ENCODE measurements around the gene TCF7L2. TPM values are rescaled to one million over a fixed set of nuclear protein-coding genes. Genes with fewer than 3 reads are reported as not detected.

The TCF7L2 gene
- total RNA-seq, 1 donor from 2014 or later: 8.2 TPM

DNA sequence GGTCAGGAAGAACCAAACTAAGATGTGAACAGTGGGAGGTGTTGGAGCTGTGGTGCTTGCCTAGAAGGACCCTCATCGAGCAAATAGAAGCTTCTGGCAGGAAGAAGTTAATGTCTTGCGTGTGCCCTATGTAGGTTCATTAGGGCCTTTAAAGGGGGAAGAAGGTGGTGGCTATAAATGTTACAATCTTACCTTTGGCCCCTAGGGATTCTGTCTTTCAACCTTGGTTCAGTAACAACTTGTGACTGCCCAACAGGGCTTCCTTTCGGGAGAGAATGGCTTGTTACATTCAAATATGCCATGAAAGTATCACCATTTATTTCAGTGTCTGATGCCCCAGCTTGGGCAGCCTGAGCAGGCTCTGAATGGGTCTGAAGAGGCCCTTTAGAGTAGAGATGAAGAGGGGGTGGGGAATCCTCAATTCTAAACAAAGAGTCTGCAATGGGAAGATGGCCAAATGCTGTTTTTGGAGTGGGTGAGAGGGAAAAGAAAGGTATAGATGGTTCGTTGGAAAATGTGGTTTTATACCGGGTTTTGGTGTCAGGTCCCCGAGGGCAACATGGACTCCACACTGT is 108.0 kb downstream of the TCF7L2 start:
- peak overlapping the region; percentile 89 to 96 for H3K27ac ChIP-seq
- no peaks in the 10 kb centered on the region for H3K9me3 ChIP-seq
- DNase-seq (ENCODE audit: low spot score in 2 of 2): no peak
- peaks cover 29 to 86% of the 10 kb centered on the region in 2 donors for H3K4me1 ChIP-seq
- H3K27me3 ChIP-seq: no peaks in the 10 kb centered on the region
- TF ChIP-seq, protein P1, sequence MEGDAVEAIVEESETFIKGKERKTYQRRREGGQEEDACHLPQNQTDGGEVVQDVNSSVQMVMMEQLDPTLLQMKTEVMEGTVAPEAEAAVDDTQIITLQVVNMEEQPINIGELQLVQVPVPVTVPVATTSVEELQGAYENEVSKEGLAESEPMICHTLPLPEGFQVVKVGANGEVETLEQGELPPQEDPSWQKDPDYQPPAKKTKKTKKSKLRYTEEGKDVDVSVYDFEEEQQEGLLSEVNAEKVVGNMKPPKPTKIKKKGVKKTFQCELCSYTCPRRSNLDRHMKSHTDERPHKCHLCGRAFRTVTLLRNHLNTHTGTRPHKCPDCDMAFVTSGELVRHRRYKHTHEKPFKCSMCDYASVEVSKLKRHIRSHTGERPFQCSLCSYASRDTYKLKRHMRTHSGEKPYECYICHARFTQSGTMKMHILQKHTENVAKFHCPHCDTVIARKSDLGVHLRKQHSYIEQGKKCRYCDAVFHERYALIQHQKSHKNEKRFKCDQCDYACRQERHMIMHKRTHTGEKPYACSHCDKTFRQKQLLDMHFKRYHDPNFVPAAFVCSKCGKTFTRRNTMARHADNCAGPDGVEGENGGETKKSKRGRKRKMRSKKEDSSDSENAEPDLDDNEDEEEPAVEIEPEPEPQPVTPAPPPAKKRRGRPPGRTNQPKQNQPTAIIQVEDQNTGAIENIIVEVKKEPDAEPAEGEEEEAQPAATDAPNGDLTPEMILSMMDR (IDR thresholded peaks at IDR 0.05): no peak
- intact Hi-C loops (cut with DNase I): loop anchor here (2.0 to 10.0 kb wide), 2 partner anchors 15 to 437 kb away; no protein-coding TSS in a partner anchor
- H3K36me3 ChIP-seq: no peaks in the 10 kb centered on the region
- H3K4me3 ChIP-seq: peak overlapping the region in 1 of 2 donors; percentile 47

DNA sequence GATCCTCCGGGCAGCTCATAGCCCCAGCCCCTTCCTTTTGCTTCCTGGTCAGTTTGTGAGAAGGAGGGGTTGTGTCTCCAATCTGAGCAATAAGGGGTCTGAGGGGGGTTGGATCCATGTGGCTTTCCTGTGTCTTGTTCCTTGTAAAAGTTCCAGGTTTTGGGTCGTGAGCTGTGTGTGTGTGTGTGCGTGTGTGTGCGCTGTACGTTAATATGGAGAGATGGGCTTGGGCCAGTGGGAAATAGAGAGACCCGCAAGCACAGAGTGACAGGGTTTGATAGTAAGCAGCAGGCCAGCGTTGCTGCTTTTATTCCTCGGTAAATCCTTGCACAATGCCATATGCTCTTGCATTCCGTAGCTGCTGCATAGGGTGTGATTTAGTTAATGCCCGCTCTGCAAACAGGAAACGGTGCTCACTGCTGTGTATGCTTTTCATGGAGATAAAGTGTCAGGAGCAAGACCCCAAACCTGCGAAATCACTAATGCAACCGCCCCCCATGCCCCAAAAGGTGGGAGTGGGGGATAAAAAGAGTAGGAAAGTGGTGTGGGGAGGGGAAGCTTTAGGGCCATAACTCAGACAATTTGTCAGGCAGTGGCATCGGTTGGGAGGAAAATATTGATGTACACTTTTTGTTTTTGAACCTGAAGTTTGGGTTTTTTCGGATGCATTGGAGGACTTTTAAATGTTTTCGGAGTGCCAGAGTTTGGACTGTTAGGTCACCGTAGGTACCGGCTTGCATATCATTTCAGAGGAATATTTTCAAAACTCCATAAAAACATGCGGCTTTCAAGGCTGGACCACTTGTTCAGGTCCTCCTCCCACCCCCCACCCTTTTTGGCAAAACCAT is 108.7 kb downstream of the TCF7L2 start:
- peak overlapping the region; percentile 43 to 47 for H3K4me3 ChIP-seq
- intact Hi-C loops (cut with DNase I): loop anchor here (10.0 kb wide), 1 partner anchor 436 kb away; no protein-coding TSS in a partner anchor
- H3K27ac ChIP-seq: peak overlapping the region; percentile 89 to 96

DNA sequence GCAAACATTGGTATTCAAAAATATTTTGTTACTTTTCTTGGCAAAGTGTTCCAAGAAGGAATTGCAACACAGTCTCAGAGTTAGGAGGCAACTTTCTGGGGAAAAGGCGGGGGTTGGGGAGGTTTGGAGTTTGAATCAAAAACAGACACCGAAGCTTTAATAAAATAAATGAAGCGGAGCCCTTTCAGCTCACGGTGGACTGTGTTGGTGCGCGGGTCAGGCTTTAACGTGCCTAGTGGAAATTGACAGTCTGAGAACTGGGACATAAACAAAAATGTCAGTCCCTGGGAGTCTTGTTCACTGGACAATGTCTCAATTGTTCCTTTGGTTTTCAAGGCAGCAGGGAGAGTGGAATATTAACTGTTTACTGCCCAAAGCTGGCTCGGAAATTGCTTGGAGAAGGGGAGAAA is 109.3 kb downstream of the TCF7L2 start:
- TF ChIP-seq, protein P1 (IDR thresholded peaks at IDR 0.05): no peak

More for the DNA sequence above, 108.7 kb downstream of the TCF7L2 start:
- DNase-seq (ENCODE audit: low spot score in 2 of 2): no peak
- peaks cover 30 to 87% of the 10 kb centered on the region in 2 donors for H3K4me1 ChIP-seq
- H3K9me3 ChIP-seq: no peaks in the 10 kb centered on the region
- TF ChIP-seq, protein P1 (IDR thresholded peaks at IDR 0.05): no peak
- H3K27me3 ChIP-seq: no peaks in the 10 kb centered on the region
- no peaks in the 10 kb centered on the region for H3K36me3 ChIP-seq

DNA sequence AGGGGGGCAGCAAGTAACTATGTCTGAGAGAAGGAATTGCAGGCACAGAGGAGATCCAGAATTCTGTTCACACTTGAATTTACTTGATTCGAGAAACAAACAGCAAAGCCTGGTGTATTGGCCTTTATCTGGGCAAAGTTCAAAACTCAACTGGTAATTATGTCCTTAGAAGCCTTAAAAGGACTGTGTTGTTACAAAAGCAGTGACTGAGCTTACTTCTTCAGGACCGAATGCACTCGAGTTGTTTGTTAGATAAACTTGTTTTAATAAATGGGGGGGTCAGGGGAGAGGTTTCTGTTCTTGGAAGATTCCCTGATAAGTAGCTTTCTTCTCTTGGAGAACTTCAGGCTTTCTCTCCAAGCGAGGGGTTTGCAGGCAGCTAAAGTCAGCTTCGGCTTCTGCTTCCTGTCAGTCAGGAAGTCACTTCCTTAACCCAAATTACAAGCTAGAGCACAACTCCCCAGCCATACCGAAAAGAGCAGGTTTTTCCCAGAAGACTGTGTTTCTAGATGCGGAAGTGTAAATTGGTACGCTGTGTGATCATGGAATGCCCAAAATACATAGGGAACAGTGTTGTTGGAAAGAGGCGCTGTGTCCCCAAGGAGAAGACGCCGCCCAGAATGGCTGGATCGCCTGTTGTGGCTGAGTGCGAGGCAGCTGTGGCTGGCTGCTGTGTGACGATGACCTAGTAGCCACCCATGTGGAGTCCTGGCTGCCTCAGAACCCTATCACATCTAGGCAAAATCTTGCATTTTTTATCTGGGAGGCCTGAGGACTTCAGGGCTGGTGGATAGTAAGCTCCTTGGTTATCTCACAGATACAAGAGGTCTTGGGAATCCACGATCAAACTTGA is 110.4 kb downstream of the TCF7L2 start:
- no peaks in the 10 kb centered on the region for H3K36me3 ChIP-seq
- H3K9me3 ChIP-seq: no peaks in the 10 kb centered on the region
- DNase-seq (ENCODE audit: low spot score in 2 of 2): peak in 1 of 2 donors; percentile 84
- intact Hi-C loops (cut with DNase I): no loop called here
- peak overlapping the region; percentile 89 to 96 for H3K27ac ChIP-seq
- H3K4me1 ChIP-seq: peaks cover 31 to 91% of the 10 kb centered on the region in 2 donors
- peak overlapping the region; percentile 35 to 43 for H3K4me3 ChIP-seq
- H3K27me3 ChIP-seq: no peaks in the 10 kb centered on the region
- TF ChIP-seq, protein P1 (IDR thresholded peaks at IDR 0.05): no peak

More for the DNA sequence above, 109.3 kb downstream of the TCF7L2 start:
- H3K36me3 ChIP-seq: no peaks in the 10 kb centered on the region
- DNase-seq (ENCODE audit: low spot score in 2 of 2): peak in 1 of 2 donors; percentile 77
- peak overlapping the region; percentile 43 to 47 for H3K4me3 ChIP-seq
- no peaks in the 10 kb centered on the region for H3K9me3 ChIP-seq
- H3K27me3 ChIP-seq: no peaks in the 10 kb centered on the region
- intact Hi-C loops (cut with DNase I): loop anchor here (10.0 kb wide), 1 partner anchor 435 kb away; no protein-coding TSS in a partner anchor
- peaks cover 28 to 89% of the 10 kb centered on the region in 2 donors for H3K4me1 ChIP-seq
- H3K27ac ChIP-seq: peak overlapping the region; percentile 89 to 96

DNA sequence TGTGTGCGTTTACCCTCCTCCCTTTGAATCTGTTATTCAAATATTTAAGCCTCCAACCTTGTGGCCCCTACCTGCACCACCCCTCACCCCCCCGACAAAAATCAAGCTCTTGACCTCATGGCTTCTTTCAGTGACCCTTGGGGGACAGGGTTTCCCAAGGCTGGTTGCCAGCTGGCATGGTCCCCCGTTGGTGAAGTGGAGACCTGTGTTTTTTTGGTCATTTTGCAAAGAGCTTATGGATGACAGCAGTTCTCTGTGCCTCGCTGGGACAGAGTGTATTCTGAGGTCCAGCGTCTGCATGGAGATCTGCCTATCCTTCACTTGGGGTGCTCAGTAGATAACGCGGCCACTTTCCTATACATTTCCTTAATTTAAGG is 111.0 kb downstream of the TCF7L2 start:
- TF ChIP-seq, protein P1 (IDR thresholded peaks at IDR 0.05): no peak
- DNase-seq (ENCODE audit: low spot score in 2 of 2): no peak
- no peaks in the 10 kb centered on the region for H3K27me3 ChIP-seq
- peak overlapping the region; percentile 89 to 96 for H3K27ac ChIP-seq
- intact Hi-C loops (cut with DNase I): no loop called here
- H3K9me3 ChIP-seq: no peaks in the 10 kb centered on the region
- no peaks in the 10 kb centered on the region for H3K36me3 ChIP-seq
- peaks cover 37 to 94% of the 10 kb centered on the region in 2 donors for H3K4me1 ChIP-seq
- H3K4me3 ChIP-seq: peak overlapping the region in 1 of 2 donors; percentile 35
